Activated naive CD4-positive, alpha-beta T cell treated with anti-CD3 and anti-CD28 coated beads for 36 hours (primary cell): ENCODE data around the gene ST8SIA1. TPM values are rescaled to one million over a fixed set of nuclear protein-coding genes. Genes with fewer than 3 reads are reported as not detected.

Source experiments
- CTCF ChIA-PET: fragments of 350-600 bp; sonication (Branson Sonifier 250); formaldehyde crosslinking; loops from one replicate; lab custom pipeline; 2021; ENCODE audit warnings: antibody characterized with exemption; lab: Charles Lee
- DNase-seq: peaks from one replicate; pipeline ENCODE4 v3.0.0-alpha.2; 2020
- H3K27ac Mint-ChIP-seq: one replicate; pipeline ENCODE4 v1.8.0; 2021; ENCODE audit warnings: mild to moderate bottlenecking, mixed read lengths
- H3K27me3 Mint-ChIP-seq: one replicate; pipeline ENCODE4 v1.8.0; 2021; ENCODE audit warnings: low read depth, mixed read lengths
- H3K36me3 Mint-ChIP-seq: one replicate; pipeline ENCODE4 v1.8.0; 2021; ENCODE audit warnings: low read depth, mixed read lengths
- H3K4me1 Mint-ChIP-seq: one replicate; pipeline ENCODE4 v1.8.0; 2021; ENCODE audit warnings: low read depth, mixed read lengths
- H3K4me3 Mint-ChIP-seq: one replicate; pipeline ENCODE4 v1.8.0; 2021; ENCODE audit warnings: mild to moderate bottlenecking, moderate library complexity, mixed read lengths
- H3K9me3 Mint-ChIP-seq: one replicate; pipeline ENCODE4 v1.8.0; 2021; ENCODE audit warnings: mixed read lengths
- intact Hi-C: fragments of 100-400 bp; cut with micrococcal nuclease; formaldehyde crosslinking; loops from one replicate; pipeline ENCODE4 v1.15.1; 2023
- total RNA-seq, 2 experiments: library from RNA; stranded (reverse); gene quantifications; one replicate each; pipeline ENCODE4 v1.2.3, GENCODE V29; 2021

Gene ST8SIA1
- total RNA-seq, 2 experiments from 2014 or later, result 0.84 to 1.7 TPM

DNA sequence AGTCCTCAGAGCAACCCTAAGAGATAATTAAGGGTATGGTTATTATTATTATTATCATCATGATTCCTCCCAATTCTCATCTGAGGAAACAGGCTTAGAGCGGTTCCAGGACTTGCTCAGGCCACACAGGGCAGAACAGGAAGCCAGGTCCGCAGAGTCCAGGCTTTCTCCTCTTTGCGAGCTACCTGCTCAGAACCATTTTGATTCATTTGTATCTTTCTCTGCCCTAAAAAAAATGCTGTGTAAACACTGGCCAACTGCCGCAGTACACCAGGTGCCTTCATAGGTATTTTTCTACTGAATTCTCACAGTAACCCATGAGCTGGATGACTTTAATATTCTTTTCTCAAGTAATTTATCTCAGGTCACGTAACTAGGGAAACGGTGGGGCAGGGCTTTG lies 45.3 kb downstream of the ST8SIA1 start:
- H3K4me1 Mint-ChIP-seq, result peaks cover 22% of the 10 kb centered on the region
- H3K27ac Mint-ChIP-seq, result no peak overlapping the region
- H3K9me3 Mint-ChIP-seq, result no peaks in the 10 kb centered on the region
- CTCF ChIA-PET, result interaction anchor here (2.1 kb wide), 1 partner anchor 46 kb away, joined by 9 read pairs; no protein-coding TSS in a partner anchor
- H3K4me3 Mint-ChIP-seq, result no peak overlapping the region
- no peak for DNase-seq
- intact Hi-C loops, result loop anchor here (5.0 kb wide), 2 partner anchors 153 to 187 kb away; no protein-coding TSS in a partner anchor
- no peaks in the 10 kb centered on the region for H3K36me3 Mint-ChIP-seq
- H3K27me3 Mint-ChIP-seq, result no peaks in the 10 kb centered on the region

DNA sequence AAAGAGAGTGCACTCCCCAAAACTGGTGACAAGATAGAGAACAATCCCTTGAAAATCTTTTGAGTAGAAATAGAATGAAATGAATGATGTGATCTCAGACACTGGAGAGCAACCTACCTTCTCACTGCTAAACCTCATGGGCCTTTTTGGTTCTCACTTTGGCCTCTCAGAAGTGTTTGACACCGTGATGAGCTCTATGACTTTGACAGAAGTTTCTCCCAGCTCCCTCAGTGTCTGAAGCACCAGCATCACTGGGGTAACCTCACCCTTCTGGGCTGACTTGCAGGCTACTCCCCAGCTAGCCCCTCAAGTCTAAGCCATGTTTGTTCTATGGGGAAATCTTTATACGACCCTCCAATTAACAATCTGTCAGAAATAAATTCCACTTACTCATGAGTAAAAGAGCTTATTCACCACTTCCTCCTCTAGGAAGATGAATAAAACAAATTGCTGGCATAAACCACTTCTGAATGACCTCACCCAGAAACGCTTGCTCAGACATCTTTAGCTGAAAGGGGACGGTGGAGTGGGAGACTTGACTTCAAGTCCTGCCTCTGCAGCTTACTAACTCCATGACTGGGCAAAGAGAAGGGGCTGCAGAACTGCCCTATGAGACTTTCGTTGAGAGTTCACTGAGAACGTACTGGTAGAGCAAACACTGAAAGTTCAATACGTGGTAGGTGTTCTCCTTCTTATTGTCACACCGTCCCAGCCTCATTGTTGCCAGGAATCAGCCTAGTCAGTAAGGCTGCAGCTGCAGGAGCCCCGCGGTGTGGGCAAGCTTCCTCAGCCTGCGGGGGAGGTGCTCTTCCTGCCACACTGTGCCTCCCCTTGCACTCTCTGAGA lies 46.5 kb downstream of the ST8SIA1 start:
- CTCF ChIA-PET, result interaction anchor here (0.6 to 2.1 kb wide), 7 partner anchors 9 to 228 kb away, joined by 3 to 9 read pairs (median 4); no protein-coding TSS in a partner anchor
- H3K9me3 Mint-ChIP-seq, result no peaks in the 10 kb centered on the region
- no peaks in the 10 kb centered on the region for H3K27me3 Mint-ChIP-seq
- H3K4me3 Mint-ChIP-seq, result peak overlapping the region; percentile 45
- DNase-seq, result peak; percentile 50
- peak overlapping the region; percentile 47 for H3K27ac Mint-ChIP-seq
- H3K36me3 Mint-ChIP-seq, result no peaks in the 10 kb centered on the region
- peaks cover 22% of the 10 kb centered on the region for H3K4me1 Mint-ChIP-seq
- intact Hi-C loops, result loop anchor here (1.0 to 5.0 kb wide), 4 partner anchors 33 to 186 kb away; no protein-coding TSS in a partner anchor

DNA sequence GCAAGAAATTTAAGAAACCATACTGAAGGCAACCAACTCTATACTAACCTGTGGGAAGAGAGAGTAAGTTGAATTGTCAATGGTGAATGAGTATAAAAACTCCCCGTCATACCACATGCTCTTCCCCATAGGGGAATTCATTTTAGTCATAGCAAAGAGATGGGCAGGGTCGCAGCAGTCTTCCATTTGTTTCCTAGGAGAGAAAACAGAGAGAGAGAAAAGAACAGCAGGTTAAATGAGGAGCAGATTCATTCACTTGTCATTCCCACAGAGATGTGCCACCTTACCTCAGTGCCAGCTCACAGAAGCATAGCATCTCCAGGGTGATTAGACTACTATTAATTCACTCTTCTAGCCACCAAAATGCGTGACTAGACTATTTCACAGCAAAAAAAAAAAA lies 47.4 kb downstream of the ST8SIA1 start:
- H3K36me3 Mint-ChIP-seq, result no peaks in the 10 kb centered on the region
- intact Hi-C loops, result loop anchor here (1.0 to 5.0 kb wide), 3 partner anchors 34 to 185 kb away; no protein-coding TSS in a partner anchor
- H3K4me3 Mint-ChIP-seq, result no peak overlapping the region
- DNase-seq, result no peak
- no peak overlapping the region for H3K27ac Mint-ChIP-seq
- H3K4me1 Mint-ChIP-seq, result peaks cover 22% of the 10 kb centered on the region
- H3K27me3 Mint-ChIP-seq, result no peaks in the 10 kb centered on the region
- no peaks in the 10 kb centered on the region for H3K9me3 Mint-ChIP-seq
- CTCF ChIA-PET, result interaction anchor here (0.6 to 1.4 kb wide), 5 partner anchors 8 to 227 kb away, joined by 3 to 7 read pairs (median 4); no protein-coding TSS in a partner anchor

DNA sequence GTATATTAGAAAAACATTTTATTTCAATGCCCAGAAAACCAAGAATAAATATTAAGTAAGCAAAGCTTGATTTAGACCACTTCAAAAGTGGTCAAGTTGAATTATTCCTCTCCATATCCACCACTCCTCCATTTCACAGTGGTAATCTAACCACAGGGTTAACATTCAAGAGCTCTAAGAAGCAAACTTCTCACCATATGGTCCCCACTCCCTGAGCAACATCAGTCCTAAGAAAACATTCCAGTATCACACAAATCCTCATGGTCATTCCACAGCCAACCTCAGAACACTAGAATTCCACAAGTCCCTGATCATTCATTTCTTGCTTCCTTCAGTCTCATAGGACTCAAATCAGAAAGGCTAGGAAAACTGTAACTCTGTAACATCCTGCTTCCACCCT lies 47.9 kb downstream of the ST8SIA1 start:
- no peak for DNase-seq
- Mint-ChIP-seq H3K4me1 (peaks cover 22% of the 10 kb centered on the region), H3K36me3 (no peaks in the 10 kb centered on the region), H3K4me3 (no peak overlapping the region), H3K27ac (no peak overlapping the region), H3K9me3 (no peaks in the 10 kb centered on the region), H3K27me3 (no peaks in the 10 kb centered on the region)
- CTCF ChIA-PET, result interaction anchor here (0.6 kb wide), 1 partner anchor 403 kb away, joined by 3 read pairs; no protein-coding TSS in a partner anchor
- intact Hi-C loops, result loop anchor here (5.0 kb wide), 2 partner anchors 156 to 184 kb away; no protein-coding TSS in a partner anchor

DNA sequence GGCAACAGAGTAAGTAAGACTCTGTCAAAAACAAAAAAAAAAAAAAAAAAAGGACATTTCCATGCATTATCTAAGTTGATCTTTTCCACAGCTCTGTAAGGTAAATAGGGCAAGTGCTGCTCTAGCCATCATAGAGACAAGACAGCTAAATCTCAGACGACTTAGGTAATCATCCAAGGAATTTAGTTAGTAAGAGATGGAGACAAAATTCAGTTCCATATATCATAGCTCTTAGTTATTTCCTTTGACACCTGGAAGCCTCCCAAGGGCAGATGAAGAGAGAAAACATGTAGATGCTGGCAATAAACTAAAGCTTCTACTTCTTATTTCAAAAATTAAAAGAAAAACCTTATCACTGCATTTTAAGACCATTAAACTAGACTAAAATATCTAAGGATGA lies 48.7 kb downstream of the ST8SIA1 start:
- Mint-ChIP-seq H3K36me3 (no peaks in the 10 kb centered on the region), H3K9me3 (no peaks in the 10 kb centered on the region), H3K4me3 (no peak overlapping the region), H3K27ac (no peak overlapping the region), H3K27me3 (no peaks in the 10 kb centered on the region), H3K4me1 (peaks cover 22% of the 10 kb centered on the region)
- no peak for DNase-seq
- intact Hi-C loops, result loop anchor here (5.0 kb wide), 2 partner anchors 156 to 184 kb away; no protein-coding TSS in a partner anchor
- CTCF ChIA-PET, result interaction anchor here (0.6 kb wide), 1 partner anchor 404 kb away, joined by 3 read pairs; no protein-coding TSS in a partner anchor

DNA sequence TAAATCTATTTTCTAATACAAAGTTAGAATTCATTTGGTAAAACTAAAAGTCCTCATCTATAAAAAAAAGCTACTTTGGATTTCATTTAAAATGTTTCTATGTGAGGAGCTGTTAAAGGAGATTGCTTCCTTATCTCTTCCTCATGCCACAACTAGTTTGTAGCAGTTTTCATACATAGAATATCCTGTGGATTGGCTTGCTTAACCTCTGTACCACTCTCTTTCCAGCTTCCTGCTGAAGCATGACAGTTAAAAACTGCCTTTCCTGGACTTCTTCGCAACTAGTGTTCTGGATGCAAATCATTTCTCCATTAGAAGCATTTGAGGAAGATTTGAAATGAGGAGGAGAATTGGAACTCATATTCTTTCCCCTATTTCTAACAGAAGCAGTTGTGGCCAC lies 49.6 kb downstream of the ST8SIA1 start:
- CTCF ChIA-PET, result no interaction called here
- H3K4me1 Mint-ChIP-seq, result peaks cover 22% of the 10 kb centered on the region
- H3K4me3 Mint-ChIP-seq, result no peak overlapping the region
- intact Hi-C loops, result loop anchor here (5.0 kb wide), 2 partner anchors 157 to 183 kb away; no protein-coding TSS in a partner anchor
- no peak for DNase-seq
- no peaks in the 10 kb centered on the region for H3K36me3 Mint-ChIP-seq
- H3K27ac Mint-ChIP-seq, result no peak overlapping the region
- H3K27me3 Mint-ChIP-seq, result no peaks in the 10 kb centered on the region
- no peaks in the 10 kb centered on the region for H3K9me3 Mint-ChIP-seq

DNA sequence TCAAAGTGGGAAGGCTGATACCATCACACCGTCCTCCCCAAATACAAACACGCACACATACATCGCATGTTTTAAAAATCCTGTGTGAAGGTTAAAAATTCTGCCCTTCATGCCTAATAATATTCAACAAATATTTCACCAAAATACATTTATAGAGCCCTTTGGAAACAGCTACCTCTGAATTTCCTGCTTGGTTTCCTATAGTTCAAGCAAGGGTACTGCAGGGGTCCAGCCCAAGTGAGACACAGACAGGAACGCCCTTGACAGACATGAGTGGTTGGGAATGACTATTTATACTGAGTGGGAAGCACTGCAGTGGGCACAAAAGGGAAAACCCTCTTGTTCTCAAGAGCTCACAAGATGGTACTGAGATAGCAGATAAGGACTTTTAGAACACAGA lies 51.0 kb downstream of the ST8SIA1 start:
- Mint-ChIP-seq H3K27me3 (no peaks in the 10 kb centered on the region), H3K4me3 (no peak overlapping the region), H3K9me3 (no peaks in the 10 kb centered on the region), H3K36me3 (no peaks in the 10 kb centered on the region), H3K4me1 (peaks cover 17% of the 10 kb centered on the region), H3K27ac (no peak overlapping the region)
- DNase-seq, result no peak
- CTCF ChIA-PET, result no interaction called here
- intact Hi-C loops, result no loop called here

DNA sequence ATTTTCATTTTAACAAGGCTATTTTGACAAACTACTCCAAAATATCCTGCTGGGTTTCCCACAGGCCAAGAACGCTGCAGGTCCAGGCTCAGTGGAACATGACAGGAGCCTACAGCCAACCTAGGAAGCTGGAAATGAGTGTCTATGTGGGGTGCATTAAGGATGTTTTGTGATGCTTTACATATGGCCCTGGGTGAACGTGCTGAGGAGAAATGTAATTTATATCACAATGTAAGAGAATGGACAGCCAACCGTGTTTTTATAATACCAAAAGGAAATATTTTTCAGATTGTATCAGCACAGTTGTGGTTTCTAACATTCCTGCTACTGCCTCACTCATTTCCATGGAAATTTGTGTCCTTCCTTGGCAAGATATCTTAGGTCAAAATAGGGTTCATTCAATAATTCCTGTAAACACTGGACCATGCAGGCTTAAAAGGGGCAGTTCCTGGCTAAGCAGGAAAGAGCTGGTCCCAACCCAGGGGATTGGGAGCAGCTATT lies 51.5 kb downstream of the ST8SIA1 start:
- no peak for DNase-seq
- Mint-ChIP-seq H3K9me3 (no peaks in the 10 kb centered on the region), H3K4me3 (no peak overlapping the region), H3K36me3 (no peaks in the 10 kb centered on the region), H3K27ac (no peak overlapping the region), H3K4me1 (peaks cover 13% of the 10 kb centered on the region), H3K27me3 (no peaks in the 10 kb centered on the region)
- intact Hi-C loops, result no loop called here
- CTCF ChIA-PET, result no interaction called here

DNA sequence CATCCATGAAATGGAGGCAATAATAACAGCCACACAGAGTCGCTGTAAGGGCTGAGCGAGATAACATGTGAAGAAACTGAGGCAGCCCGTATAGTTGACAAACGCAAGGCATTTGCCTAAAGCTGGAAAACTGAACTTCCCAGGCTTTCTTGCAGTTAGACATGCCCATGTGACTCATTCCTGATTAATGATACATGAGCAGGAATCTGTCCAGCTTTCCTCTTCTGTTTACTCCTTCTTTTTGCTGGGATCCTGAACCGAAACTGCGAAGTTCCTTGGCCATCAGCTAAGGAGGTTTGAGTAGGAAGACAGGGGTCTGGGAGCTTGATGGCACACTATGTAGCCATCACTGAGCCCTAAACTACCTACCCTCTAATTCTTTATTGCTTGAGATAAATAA lies 52.2 kb downstream of the ST8SIA1 start:
- Mint-ChIP-seq H3K9me3 (no peaks in the 10 kb centered on the region), H3K36me3 (no peaks in the 10 kb centered on the region), H3K4me3 (no peak overlapping the region), H3K27ac (no peak overlapping the region), H3K27me3 (no peaks in the 10 kb centered on the region), H3K4me1 (peaks cover 6% of the 10 kb centered on the region)
- DNase-seq, result no peak
- intact Hi-C loops, result no loop called here
- CTCF ChIA-PET, result no interaction called here

DNA sequence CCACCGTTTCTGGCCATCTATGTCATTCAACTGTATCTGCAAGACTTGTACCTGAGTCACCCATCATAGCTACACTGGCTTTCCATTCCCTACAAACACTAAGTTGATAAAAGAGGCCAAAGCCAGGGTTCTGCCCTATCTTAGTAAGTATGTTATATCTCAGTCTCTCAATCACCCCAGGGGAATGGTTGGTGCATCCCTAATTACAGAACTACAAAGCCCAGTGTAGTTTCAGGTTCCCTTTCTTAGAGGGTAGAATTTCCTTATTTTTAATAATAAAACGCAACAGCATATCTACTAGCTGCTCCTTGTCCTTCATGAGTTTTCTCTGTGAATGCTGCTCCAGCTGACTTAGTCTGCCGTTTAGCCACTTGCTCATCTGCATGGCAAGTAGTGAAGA lies 57.6 kb downstream of the ST8SIA1 start:
- H3K36me3 Mint-ChIP-seq, result no peaks in the 10 kb centered on the region

DNA sequence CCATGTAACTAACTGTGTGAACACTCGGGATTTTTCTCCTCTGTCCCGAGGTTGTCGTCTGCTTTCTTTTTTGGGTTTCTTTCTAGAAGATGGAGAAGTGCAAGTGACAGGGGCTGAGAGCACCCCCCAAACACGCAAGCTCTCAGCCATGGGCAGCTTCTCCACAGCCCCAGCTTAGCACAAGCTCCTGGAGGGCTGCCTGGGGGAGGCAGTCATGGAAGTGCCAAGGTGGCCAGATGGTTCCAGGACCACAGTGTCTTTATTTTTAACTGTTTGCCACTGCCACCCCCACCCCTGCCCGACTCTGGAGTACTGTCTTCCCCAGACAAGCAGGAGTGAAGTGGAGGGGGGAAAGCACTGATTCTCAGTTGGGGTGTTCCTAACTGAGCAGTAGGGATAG lies 58.2 kb downstream of the ST8SIA1 start:
- no peaks in the 10 kb centered on the region for H3K36me3 Mint-ChIP-seq
- intact Hi-C loops, result no loop called here
- no peaks in the 10 kb centered on the region for H3K9me3 Mint-ChIP-seq
- H3K27me3 Mint-ChIP-seq, result no peaks in the 10 kb centered on the region
- CTCF ChIA-PET, result no interaction called here
- no peak overlapping the region for H3K27ac Mint-ChIP-seq
- no peak for DNase-seq
- no peaks in the 10 kb centered on the region for H3K4me1 Mint-ChIP-seq
- H3K4me3 Mint-ChIP-seq, result no peak overlapping the region

More for the DNA sequence above, 57.6 kb downstream of the ST8SIA1 start:
- Mint-ChIP-seq H3K9me3 (no peaks in the 10 kb centered on the region), H3K27me3 (no peaks in the 10 kb centered on the region), H3K4me3 (no peak overlapping the region), H3K4me1 (no peaks in the 10 kb centered on the region), H3K27ac (no peak overlapping the region)
- CTCF ChIA-PET, result no interaction called here
- DNase-seq, result no peak
- intact Hi-C loops, result no loop called here

DNA sequence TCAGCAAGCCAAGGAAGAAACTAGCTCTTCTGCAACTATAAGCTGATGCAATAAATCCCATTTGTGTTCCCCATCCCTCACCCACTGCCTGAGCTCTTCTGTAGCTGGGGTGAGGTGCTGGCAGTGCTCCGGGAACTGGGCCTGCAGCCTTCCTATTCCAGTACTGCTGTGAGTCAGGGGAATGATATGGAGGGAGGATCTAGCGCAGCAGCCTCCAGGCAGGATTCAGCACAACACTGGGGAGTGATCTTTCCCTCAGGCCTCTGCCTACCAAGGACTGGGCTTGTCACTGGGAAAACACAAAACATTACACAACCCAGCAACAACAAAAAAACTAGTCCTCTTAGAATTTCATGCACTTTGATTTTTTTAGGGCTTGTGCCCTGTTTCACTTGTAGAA lies 58.7 kb downstream of the ST8SIA1 start:
- no peaks in the 10 kb centered on the region for H3K36me3 Mint-ChIP-seq
- no peak overlapping the region for H3K27ac Mint-ChIP-seq
- no peak overlapping the region for H3K4me3 Mint-ChIP-seq
- H3K4me1 Mint-ChIP-seq, result no peaks in the 10 kb centered on the region
- H3K9me3 Mint-ChIP-seq, result no peaks in the 10 kb centered on the region
- no peak for DNase-seq
- H3K27me3 Mint-ChIP-seq, result no peaks in the 10 kb centered on the region
- CTCF ChIA-PET, result interaction anchor here (0.6 kb wide), 1 partner anchor 58 kb away, joined by 7 read pairs; no protein-coding TSS in a partner anchor
- intact Hi-C loops, result no loop called here
